IPS-18c (cell line): ENCODE results near the gene LCN12.

Source experiments
- H3K4me3 ChIP-seq: 2 replicates; pipeline ENCODE4 v1.7.0; 2013; ENCODE audit warnings: low read depth, mild to moderate bottlenecking, low read length, moderate library complexity; ENCODE audit not compliant: insufficient read depth
- H3K9me3 ChIP-seq: one replicate; pipeline ENCODE4 v1.6.1; 2013; ENCODE audit warnings: mild to moderate bottlenecking, low read length, moderate library complexity; ENCODE audit not compliant: control insufficient read depth, insufficient read depth

The LCN12 gene

GRCh38 chr9:136985853-136986252 is 33.8 kb downstream of the LCN12 start:
- Histone ChIP-seq H3K4me3 (no peak overlapping the region), H3K9me3 (no peaks in the 10 kb centered on the region)

- no peaks in the 10 kb centered on the region for H3K9me3 ChIP-seq
- no peak overlapping the region for H3K4me3 ChIP-seq
Observed at GRCh38 chr9:136988872-136989271, 36.8 kb downstream of the LCN12 start.

GRCh38 chr9:136990242-136990911 is 38.3 kb downstream of the LCN12 start:
- Histone ChIP-seq H3K4me3 (no peak overlapping the region), H3K9me3 (no peaks in the 10 kb centered on the region)

GRCh38 chr9:136991993-136992818 is 40.1 kb downstream of the LCN12 start, which contains the start of gene PAXX:
Gene PAXX (plus strand): TSS chr9:136992422. CDS start chr9:136992444, 22 bp downstream.
- peak within 1 kb of the TSS; percentile 89 for H3K4me3 ChIP-seq
- H3K9me3 ChIP-seq, result no peaks in the 10 kb centered on the region

- Histone ChIP-seq H3K4me3 (peak overlapping the region; percentile 89), H3K9me3 (no peaks in the 10 kb centered on the region)
Observed at GRCh38 chr9:136992819-136993369, 40.8 kb downstream of the LCN12 start.

- H3K9me3 ChIP-seq, result no peaks in the 10 kb centered on the region
- no peak overlapping the region for H3K4me3 ChIP-seq
Observed at GRCh38 chr9:136994180-136994887, 42.3 kb downstream of the LCN12 start.

- Histone ChIP-seq H3K4me3 (no peak overlapping the region), H3K9me3 (no peaks in the 10 kb centered on the region)
Observed at GRCh38 chr9:136994888-136995230, 42.8 kb downstream of the LCN12 start.

GRCh38 chr9:136995362-136995761 is 43.3 kb downstream of the LCN12 start:
- Histone ChIP-seq H3K9me3 (no peaks in the 10 kb centered on the region), H3K4me3 (no peak overlapping the region)

- Histone ChIP-seq H3K9me3 (no peaks in the 10 kb centered on the region), H3K4me3 (no peak overlapping the region)
Observed at GRCh38 chr9:136995772-136996311, 43.8 kb downstream of the LCN12 start.

GRCh38 chr9:136996361-136997292 is 44.6 kb downstream of the LCN12 start, which contains the start of gene CLIC3:
Gene CLIC3 (minus strand): TSS chr9:136996568. CDS start chr9:136996543, 25 bp downstream.
- H3K4me3 ChIP-seq, result peak within 1 kb of the TSS; percentile 34
- H3K9me3 ChIP-seq, result no peaks in the 10 kb centered on the region

GRCh38 chr9:136997371-136997770 is 45.3 kb downstream of the LCN12 start:
- Histone ChIP-seq H3K9me3 (no peaks in the 10 kb centered on the region), H3K4me3 (0 out of 2 replicates have a peak overlapping the region, but pooled peaks have one; percentile 15)

- Histone ChIP-seq H3K9me3 (no peaks in the 10 kb centered on the region), H3K4me3 (no peak overlapping the region)
Observed at GRCh38 chr9:136997830-136998234, 45.8 kb downstream of the LCN12 start.

GRCh38 chr9:137000177-137000930 is 48.3 kb downstream of the LCN12 start:
- no peak overlapping the region for H3K4me3 ChIP-seq

GRCh38 chr9:137001857-137002645 is 50.0 kb downstream of the LCN12 start:
- no peaks in the 10 kb centered on the region for H3K9me3 ChIP-seq
- no peak overlapping the region for H3K4me3 ChIP-seq

More at GRCh38 chr9:137000177-137000930, 48.3 kb downstream of the LCN12 start:
- no peaks in the 10 kb centered on the region for H3K9me3 ChIP-seq

- Histone ChIP-seq H3K4me3 (no peak overlapping the region), H3K9me3 (no peaks in the 10 kb centered on the region)
Observed at GRCh38 chr9:137002646-137003041, 50.6 kb downstream of the LCN12 start.
